ENCODE data around the gene GC.

DNA sequence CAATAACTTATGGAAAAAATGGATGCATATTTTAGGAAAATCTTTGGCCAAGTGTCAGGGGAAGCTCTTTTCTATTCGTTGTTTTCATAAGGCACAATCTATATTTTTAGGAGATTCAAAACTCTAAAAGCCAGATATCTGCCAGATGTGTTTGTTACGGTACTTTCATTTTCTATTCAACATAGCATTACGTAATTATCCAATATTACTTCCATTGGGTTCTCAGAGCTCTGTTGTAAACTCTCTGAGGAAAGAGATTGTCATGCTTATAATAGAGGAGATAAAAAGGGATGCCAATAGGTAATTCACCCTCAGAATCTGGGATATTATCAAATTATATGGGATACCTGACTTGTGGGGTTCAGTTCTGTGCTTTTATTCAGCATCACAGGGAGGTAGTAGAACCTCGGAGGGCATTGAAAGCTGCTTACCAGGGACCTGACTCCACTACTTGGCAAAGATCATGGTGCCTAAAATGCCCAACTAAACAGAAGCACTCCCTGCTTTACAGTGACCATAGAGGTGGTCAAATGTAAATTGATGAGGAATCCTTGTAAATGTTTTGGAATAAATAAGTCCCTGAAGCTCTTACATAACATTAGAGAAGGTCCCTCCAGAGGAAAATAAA, 32.9 kb upstream of the GC start:
- TF ChIP-seq, protein P1, sequence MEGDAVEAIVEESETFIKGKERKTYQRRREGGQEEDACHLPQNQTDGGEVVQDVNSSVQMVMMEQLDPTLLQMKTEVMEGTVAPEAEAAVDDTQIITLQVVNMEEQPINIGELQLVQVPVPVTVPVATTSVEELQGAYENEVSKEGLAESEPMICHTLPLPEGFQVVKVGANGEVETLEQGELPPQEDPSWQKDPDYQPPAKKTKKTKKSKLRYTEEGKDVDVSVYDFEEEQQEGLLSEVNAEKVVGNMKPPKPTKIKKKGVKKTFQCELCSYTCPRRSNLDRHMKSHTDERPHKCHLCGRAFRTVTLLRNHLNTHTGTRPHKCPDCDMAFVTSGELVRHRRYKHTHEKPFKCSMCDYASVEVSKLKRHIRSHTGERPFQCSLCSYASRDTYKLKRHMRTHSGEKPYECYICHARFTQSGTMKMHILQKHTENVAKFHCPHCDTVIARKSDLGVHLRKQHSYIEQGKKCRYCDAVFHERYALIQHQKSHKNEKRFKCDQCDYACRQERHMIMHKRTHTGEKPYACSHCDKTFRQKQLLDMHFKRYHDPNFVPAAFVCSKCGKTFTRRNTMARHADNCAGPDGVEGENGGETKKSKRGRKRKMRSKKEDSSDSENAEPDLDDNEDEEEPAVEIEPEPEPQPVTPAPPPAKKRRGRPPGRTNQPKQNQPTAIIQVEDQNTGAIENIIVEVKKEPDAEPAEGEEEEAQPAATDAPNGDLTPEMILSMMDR (IDR thresholded peaks at IDR 0.05) = no peak
- TF ChIP-seq EMX1 (CRISPR knock-in tag; IDR thresholded peaks at IDR 0.05) (no peak), CBFB (CRISPR knock-in tag; IDR thresholded peaks at IDR 0.05; ENCODE audit: low read depth) (no peak), PRRX2 (CRISPR knock-in tag; IDR thresholded peaks at IDR 0.05) (no peak), HMGA2 (CRISPR knock-in tag; IDR thresholded peaks at IDR 0.05) (no peak), NR2C2 (CRISPR knock-in tag; IDR thresholded peaks at IDR 0.05) (no peak), TCF7 (CRISPR knock-in tag; IDR thresholded peaks at IDR 0.05; ENCODE audit: low read depth) (no peak), GTF2I (CRISPR knock-in tag; conservative IDR thresholded peaks at IDR 0.05) (no peak), ZNF219 (CRISPR knock-in tag; IDR thresholded peaks at IDR 0.05; ENCODE audit: borderline replicate concordance) (no peak)
- TF ChIP-seq, protein P2, sequence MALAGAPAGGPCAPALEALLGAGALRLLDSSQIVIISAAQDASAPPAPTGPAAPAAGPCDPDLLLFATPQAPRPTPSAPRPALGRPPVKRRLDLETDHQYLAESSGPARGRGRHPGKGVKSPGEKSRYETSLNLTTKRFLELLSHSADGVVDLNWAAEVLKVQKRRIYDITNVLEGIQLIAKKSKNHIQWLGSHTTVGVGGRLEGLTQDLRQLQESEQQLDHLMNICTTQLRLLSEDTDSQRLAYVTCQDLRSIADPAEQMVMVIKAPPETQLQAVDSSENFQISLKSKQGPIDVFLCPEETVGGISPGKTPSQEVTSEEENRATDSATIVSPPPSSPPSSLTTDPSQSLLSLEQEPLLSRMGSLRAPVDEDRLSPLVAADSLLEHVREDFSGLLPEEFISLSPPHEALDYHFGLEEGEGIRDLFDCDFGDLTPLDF (CRISPR knock-in tag; IDR thresholded peaks at IDR 0.05) = no peak
- TF ChIP-seq, protein P3, sequence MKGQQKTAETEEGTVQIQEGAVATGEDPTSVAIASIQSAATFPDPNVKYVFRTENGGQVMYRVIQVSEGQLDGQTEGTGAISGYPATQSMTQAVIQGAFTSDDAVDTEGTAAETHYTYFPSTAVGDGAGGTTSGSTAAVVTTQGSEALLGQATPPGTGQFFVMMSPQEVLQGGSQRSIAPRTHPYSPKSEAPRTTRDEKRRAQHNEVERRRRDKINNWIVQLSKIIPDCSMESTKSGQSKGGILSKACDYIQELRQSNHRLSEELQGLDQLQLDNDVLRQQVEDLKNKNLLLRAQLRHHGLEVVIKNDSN (CRISPR knock-in tag; IDR thresholded peaks at IDR 0.05) = no peak
- TF ChIP-seq, protein P4, sequence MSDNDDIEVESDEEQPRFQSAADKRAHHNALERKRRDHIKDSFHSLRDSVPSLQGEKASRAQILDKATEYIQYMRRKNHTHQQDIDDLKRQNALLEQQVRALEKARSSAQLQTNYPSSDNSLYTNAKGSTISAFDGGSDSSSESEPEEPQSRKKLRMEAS (CRISPR knock-in tag; IDR thresholded peaks at IDR 0.05) = no peak
- TF ChIP-seq, protein P5, sequence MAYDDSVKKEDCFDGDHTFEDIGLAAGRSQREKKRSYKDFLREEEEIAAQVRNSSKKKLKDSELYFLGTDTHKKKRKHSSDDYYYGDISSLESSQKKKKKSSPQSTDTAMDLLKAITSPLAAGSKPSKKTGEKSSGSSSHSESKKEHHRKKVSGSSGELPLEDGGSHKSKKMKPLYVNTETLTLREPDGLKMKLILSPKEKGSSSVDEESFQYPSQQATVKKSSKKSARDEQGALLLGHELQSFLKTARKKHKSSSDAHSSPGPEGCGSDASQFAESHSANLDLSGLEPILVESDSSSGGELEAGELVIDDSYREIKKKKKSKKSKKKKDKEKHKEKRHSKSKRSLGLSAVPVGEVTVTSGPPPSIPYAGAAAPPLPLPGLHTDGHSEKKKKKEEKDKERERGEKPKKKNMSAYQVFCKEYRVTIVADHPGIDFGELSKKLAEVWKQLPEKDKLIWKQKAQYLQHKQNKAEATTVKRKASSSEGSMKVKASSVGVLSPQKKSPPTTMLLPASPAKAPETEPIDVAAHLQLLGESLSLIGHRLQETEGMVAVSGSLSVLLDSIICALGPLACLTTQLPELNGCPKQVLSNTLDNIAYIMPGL (CRISPR knock-in tag; IDR thresholded peaks at IDR 0.05) = no peak

All from WTC11 (cell line).